IPS-18a (cell line): ENCODE results near the gene ROBO2.

Experiments used
- H3K27ac ChIP-seq: one replicate; pipeline ENCODE4 v1.5.1; 2013; ENCODE audit warnings: low read length
- H3K27me3 ChIP-seq: one replicate; pipeline ENCODE4 v1.6.1; 2013; ENCODE audit warnings: mild to moderate bottlenecking, low read length; ENCODE audit not compliant: control insufficient read depth, insufficient read depth
- H3K36me3 ChIP-seq: one replicate; pipeline ENCODE4 v1.6.1; 2013; ENCODE audit warnings: low read depth, low read length; ENCODE audit not compliant: control insufficient read depth
- H3K4me1 ChIP-seq: one replicate; pipeline ENCODE4 v1.6.1; 2013; ENCODE audit warnings: low read depth, low read length; ENCODE audit not compliant: control insufficient read depth
- H3K4me3 ChIP-seq: one replicate; pipeline ENCODE4 v1.5.1; 2013; ENCODE audit warnings: low read length
- H3K9ac ChIP-seq: one replicate; pipeline ENCODE4 v1.6.1; 2013; ENCODE audit warnings: mild to moderate bottlenecking, low read length, moderate library complexity
- H3K9me3 ChIP-seq: one replicate; pipeline ENCODE4 v1.6.1; 2013; ENCODE audit warnings: low read depth, low read length; ENCODE audit not compliant: control insufficient read depth

The ROBO2 gene

GRCh38 chr3:77466562-77467115 is 426.7 kb downstream of the ROBO2 start:
- Histone ChIP-seq H3K4me3 (no peak overlapping the region), H3K9me3 (no peaks in the 10 kb centered on the region), H3K4me1 (no peaks in the 10 kb centered on the region), H3K27me3 (no peaks in the 10 kb centered on the region), H3K36me3 (no peaks in the 10 kb centered on the region), H3K9ac (no peak overlapping the region), H3K27ac (no peak overlapping the region)

GRCh38 chr3:77467702-77468625 is 428.1 kb downstream of the ROBO2 start:
- H3K4me3 ChIP-seq = no peak overlapping the region
- H3K9me3 ChIP-seq = no peaks in the 10 kb centered on the region
- H3K4me1 ChIP-seq = no peaks in the 10 kb centered on the region
- H3K36me3 ChIP-seq = no peaks in the 10 kb centered on the region
- no peak overlapping the region for H3K27ac ChIP-seq
- H3K9ac ChIP-seq = no peak overlapping the region
- H3K27me3 ChIP-seq = no peaks in the 10 kb centered on the region

- no peaks in the 10 kb centered on the region for H3K27me3 ChIP-seq
- no peak overlapping the region for H3K27ac ChIP-seq
- no peaks in the 10 kb centered on the region for H3K9me3 ChIP-seq
- no peaks in the 10 kb centered on the region for H3K36me3 ChIP-seq
- H3K4me1 ChIP-seq = no peaks in the 10 kb centered on the region
- H3K4me3 ChIP-seq = no peak overlapping the region
- no peak overlapping the region for H3K9ac ChIP-seq
These were observed 428.7 kb downstream of the ROBO2 start for GRCh38 chr3:77468626-77469020.

- peaks cover 25% of the 10 kb centered on the region for H3K4me1 ChIP-seq
- H3K9me3 ChIP-seq = no peaks in the 10 kb centered on the region
- H3K4me3 ChIP-seq = no peak overlapping the region
- no peaks in the 10 kb centered on the region for H3K36me3 ChIP-seq
- H3K27ac ChIP-seq = no peak overlapping the region
- no peak overlapping the region for H3K9ac ChIP-seq
- H3K27me3 ChIP-seq = no peaks in the 10 kb centered on the region
These were observed 435.6 kb downstream of the ROBO2 start for GRCh38 chr3:77475507-77475906.

- no peak overlapping the region for H3K9ac ChIP-seq
- no peak overlapping the region for H3K4me3 ChIP-seq
- no peaks in the 10 kb centered on the region for H3K36me3 ChIP-seq
- H3K4me1 ChIP-seq = peaks cover 25% of the 10 kb centered on the region
- no peak overlapping the region for H3K27ac ChIP-seq
- H3K27me3 ChIP-seq = no peaks in the 10 kb centered on the region
- H3K9me3 ChIP-seq = no peaks in the 10 kb centered on the region
These were observed 439.1 kb downstream of the ROBO2 start for GRCh38 chr3:77479021-77479420.

- no peak overlapping the region for H3K9ac ChIP-seq
- peaks cover 5% of the 10 kb centered on the region for H3K4me1 ChIP-seq
- no peak overlapping the region for H3K4me3 ChIP-seq
- no peak overlapping the region for H3K27ac ChIP-seq
- H3K9me3 ChIP-seq = no peaks in the 10 kb centered on the region
- no peaks in the 10 kb centered on the region for H3K27me3 ChIP-seq
- H3K36me3 ChIP-seq = no peaks in the 10 kb centered on the region
These were observed 449.3 kb downstream of the ROBO2 start for GRCh38 chr3:77489216-77489615.

- H3K27ac ChIP-seq = no peak overlapping the region
- H3K4me3 ChIP-seq = no peak overlapping the region
- H3K9ac ChIP-seq = no peak overlapping the region
- H3K36me3 ChIP-seq = no peaks in the 10 kb centered on the region
- peaks cover 5% of the 10 kb centered on the region for H3K4me1 ChIP-seq
- no peaks in the 10 kb centered on the region for H3K27me3 ChIP-seq
- H3K9me3 ChIP-seq = no peaks in the 10 kb centered on the region
These were observed 452.1 kb downstream of the ROBO2 start for GRCh38 chr3:77491961-77492360.

GRCh38 chr3:77500721-77501120 is 460.8 kb downstream of the ROBO2 start:
- no peaks in the 10 kb centered on the region for H3K9me3 ChIP-seq
- no peaks in the 10 kb centered on the region for H3K4me1 ChIP-seq
- no peak overlapping the region for H3K4me3 ChIP-seq
- no peaks in the 10 kb centered on the region for H3K27me3 ChIP-seq
- no peak overlapping the region for H3K9ac ChIP-seq
- H3K36me3 ChIP-seq = no peaks in the 10 kb centered on the region
- no peak overlapping the region for H3K27ac ChIP-seq

GRCh38 chr3:77506384-77506783 is 466.5 kb downstream of the ROBO2 start:
- H3K27ac ChIP-seq = no peak overlapping the region
- no peak overlapping the region for H3K9ac ChIP-seq
- H3K4me3 ChIP-seq = no peak overlapping the region
- H3K36me3 ChIP-seq = no peaks in the 10 kb centered on the region
- peaks cover 7% of the 10 kb centered on the region for H3K4me1 ChIP-seq
- no peaks in the 10 kb centered on the region for H3K9me3 ChIP-seq
- H3K27me3 ChIP-seq = no peaks in the 10 kb centered on the region

GRCh38 chr3:77513542-77513941 is 473.6 kb downstream of the ROBO2 start:
- no peaks in the 10 kb centered on the region for H3K9me3 ChIP-seq

GRCh38 chr3:77514766-77515165 is 474.9 kb downstream of the ROBO2 start:
- Histone ChIP-seq H3K9ac (no peak overlapping the region), H3K27ac (no peak overlapping the region)

More at GRCh38 chr3:77513542-77513941, 473.6 kb downstream of the ROBO2 start:
- Histone ChIP-seq H3K36me3 (no peaks in the 10 kb centered on the region), H3K4me3 (no peak overlapping the region), H3K4me1 (peaks cover 7% of the 10 kb centered on the region), H3K27ac (no peak overlapping the region), H3K27me3 (no peaks in the 10 kb centered on the region), H3K9ac (no peak overlapping the region)

GRCh38 chr3:77524463-77524862 is 484.6 kb downstream of the ROBO2 start:
- H3K27me3 ChIP-seq = peaks cover 8% of the 10 kb centered on the region

More at GRCh38 chr3:77514766-77515165, 474.9 kb downstream of the ROBO2 start:
- Histone ChIP-seq H3K9me3 (no peaks in the 10 kb centered on the region), H3K36me3 (no peaks in the 10 kb centered on the region), H3K4me1 (no peaks in the 10 kb centered on the region), H3K4me3 (no peak overlapping the region), H3K27me3 (no peaks in the 10 kb centered on the region)

More at GRCh38 chr3:77524463-77524862, 484.6 kb downstream of the ROBO2 start:
- no peak overlapping the region for H3K27ac ChIP-seq
- H3K4me3 ChIP-seq = no peak overlapping the region
- H3K4me1 ChIP-seq = peaks cover 16% of the 10 kb centered on the region
- H3K9ac ChIP-seq = no peak overlapping the region
- H3K36me3 ChIP-seq = no peaks in the 10 kb centered on the region
- no peaks in the 10 kb centered on the region for H3K9me3 ChIP-seq
